HCEC 1CT (cell line): ENCODE data around the gene POLR3A.
"Not testable (repeated sequence)": the region's sequence is repeated elsewhere in the genome, so short reads cannot be mapped to it uniquely, and the experiment has no call there.

ENCODE experiments used
- DNase-seq: peaks from one replicate; pipeline ENCODE4 v3.0.0-alpha.2; 2017

The POLR3A gene

DNA sequence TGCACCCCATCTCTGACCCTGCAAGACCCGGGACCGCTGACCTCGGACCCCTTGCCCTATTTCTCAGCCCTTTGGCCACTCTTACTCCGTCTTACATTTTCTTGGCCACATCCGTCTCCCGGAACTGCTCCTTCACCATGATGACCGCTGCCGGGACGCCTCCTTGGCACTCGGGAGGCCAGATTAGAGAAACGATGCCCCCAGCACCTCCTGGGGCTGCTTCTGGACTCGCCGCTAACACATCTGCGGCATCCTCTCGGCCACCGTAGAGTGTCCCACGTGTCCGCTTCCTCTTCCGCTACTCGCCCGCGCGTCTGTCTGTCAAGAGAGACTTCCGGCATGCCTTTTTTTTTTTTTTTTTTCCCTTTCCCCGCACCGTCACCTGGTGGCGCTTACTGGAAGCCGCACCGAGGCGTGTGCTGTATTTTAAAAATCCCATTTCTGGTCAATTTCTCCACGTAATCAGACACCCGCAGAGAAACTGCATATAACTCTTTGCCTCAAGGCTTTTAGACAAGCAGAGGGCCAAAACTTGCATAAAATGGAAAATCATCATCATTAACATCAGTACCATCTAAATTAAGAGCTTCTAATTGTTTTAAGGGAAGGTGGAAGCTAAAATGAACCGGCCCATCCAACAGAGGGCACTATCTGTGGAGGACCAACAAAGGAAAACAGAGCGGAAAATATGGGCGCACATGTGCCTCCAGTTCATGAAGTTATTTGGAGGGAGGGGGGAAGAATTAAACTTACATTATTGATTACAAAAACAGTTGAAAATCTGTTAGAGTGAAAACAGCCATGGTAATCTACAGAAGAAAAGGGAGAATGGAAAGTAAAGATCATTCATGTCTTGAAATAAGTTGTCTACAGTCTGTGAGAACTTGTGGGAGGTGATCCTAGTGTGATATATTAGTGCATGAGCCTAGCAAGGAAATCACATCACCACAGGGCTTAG, at the start of gene POLR3A:
TSS of gene POLR3A (minus strand) at position 247 of the 958 bp plus-strand sequence. CDS start at position 139, 108 bp downstream.
- peak; percentile 96 for DNase-seq

GRCh38 chr10:78078539-78079330, 49.4 kb upstream of the POLR3A start:
- DNase-seq = no peak

GRCh38 chr10:78075806-78076205, 46.5 kb upstream of the POLR3A start:
- DNase-seq = not testable (repeated sequence)

DNA sequence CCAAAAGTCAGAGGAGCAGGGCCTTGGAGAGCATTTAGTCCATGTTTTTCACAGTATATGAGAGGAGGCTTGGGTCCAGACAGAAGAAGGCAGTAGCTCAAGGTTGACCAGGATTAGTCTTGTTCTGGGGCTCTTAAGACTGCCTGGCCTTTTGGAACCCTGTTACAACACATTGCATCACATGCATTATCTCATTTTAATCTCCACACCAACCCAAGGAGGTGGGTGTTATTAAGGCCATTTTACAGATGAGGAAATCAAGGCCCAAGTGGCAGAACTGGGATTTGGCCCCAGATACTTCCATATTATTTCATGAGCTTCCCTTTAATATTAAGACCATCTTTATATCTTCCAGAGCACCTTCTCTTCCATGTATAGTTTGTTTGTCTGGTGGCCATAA, 43.2 kb upstream of the POLR3A start:
- DNase-seq = no peak

DNA sequence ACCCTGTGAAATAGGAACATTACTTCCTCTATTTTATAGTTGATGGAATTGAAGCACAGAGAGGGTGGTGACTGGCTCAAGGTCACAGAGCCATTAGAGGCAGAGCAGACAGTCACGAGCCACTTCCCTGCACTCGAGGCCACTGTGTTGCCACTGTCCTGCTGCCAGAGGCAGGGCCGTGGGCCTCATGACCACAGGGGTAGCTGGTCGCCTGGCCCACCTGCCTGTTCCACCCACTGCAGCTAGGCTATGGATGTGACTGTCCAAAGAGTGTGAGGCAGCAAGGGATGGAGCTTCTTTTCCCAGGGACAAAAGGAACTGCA, 42.5 kb upstream of the POLR3A start:
- DNase-seq = no peak

- no peak for DNase-seq
Measured at GRCh38 chr10:78071140-78071856, 42.0 kb upstream of the POLR3A start.

- no peak for DNase-seq
Measured at GRCh38 chr10:78070726-78071125, 41.4 kb upstream of the POLR3A start.

- DNase-seq = not testable (repeated sequence)
Measured at GRCh38 chr10:78070064-78070463, 40.7 kb upstream of the POLR3A start.

GRCh38 chr10:78069151-78069550, 39.8 kb upstream of the POLR3A start:
- no peak for DNase-seq

GRCh38 chr10:78066728-78067430, 37.6 kb upstream of the POLR3A start:
- no peak for DNase-seq

DNA sequence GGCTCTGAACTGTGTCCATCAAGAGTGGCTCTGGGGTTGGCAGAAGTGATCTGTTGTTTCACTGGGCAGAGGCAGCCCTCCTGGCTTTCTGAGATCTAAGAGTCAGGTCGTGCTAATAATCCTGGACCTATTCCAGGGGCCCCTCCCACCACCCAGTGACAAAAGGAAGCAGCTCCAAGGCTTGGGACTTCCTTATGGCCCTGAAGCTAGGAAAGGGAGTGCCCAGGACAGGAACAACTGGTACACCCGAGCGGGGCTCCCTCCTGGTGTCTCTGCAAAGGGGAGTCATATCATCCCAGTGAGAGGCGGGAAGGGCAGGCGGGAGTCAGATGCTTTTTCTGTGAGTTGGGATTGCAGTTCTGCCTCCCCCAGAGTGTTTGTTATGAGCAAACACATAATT, 36.7 kb upstream of the POLR3A start:
- no peak for DNase-seq

DNA sequence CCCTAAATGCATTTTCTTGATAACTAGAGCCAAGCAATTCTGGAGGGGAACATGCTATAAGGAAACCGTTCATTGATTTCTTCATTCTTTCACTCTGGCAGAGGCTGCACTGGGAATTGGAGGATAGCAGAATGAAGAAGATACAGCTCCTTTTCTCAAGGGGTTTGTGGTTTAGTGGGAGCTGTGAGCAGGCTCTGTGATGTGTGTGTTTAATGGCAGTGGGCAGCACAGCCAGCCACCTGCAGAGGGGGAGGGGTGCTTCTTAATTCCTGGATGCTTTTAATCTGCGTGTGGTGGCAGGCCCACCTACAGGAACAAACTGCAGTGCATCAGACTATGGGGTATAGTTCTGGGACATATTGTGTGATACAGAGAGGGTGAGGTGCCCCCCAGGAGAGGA, 36.3 kb upstream of the POLR3A start:
- DNase-seq = no peak

DNA sequence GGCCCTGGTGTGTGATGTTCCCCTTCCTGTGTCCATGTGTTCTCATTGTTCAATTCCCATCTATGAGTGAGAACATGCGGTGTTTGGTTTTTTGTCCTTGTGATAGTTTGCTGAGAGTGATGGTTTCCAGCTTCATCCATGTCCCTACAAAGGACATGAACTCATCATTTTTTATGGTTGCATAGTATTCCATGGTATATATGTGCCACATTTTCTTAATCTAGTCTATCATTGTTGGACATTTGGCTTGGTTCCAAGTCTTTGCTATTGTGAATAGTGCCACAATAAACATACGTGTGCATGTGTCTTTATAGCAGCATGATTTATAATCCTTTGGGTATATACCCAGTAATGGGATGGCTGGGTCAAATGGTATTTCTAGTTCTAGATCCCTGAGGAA, 35.6 kb upstream of the POLR3A start:
- not testable (repeated sequence) for DNase-seq

DNA sequence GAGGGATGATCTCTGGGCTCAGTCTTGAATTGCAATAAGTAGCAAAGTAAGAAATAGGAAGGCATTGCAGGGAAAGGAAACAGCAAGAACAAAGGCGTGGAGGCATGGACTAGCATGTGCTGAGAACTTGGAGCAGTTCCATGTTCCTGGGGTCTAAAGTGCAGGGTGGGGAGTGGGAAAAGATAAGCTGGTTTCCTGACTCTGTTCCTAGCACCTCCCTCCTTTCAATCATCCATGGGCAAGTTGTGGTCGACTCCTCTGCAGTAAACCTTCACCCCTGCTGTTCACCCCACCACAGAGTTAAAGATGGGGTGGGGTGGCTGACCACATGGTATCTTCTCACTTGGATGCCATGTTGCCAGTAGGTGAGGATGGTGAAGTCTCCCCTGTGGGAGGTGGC, 33.9 kb upstream of the POLR3A start:
- no peak for DNase-seq

DNA sequence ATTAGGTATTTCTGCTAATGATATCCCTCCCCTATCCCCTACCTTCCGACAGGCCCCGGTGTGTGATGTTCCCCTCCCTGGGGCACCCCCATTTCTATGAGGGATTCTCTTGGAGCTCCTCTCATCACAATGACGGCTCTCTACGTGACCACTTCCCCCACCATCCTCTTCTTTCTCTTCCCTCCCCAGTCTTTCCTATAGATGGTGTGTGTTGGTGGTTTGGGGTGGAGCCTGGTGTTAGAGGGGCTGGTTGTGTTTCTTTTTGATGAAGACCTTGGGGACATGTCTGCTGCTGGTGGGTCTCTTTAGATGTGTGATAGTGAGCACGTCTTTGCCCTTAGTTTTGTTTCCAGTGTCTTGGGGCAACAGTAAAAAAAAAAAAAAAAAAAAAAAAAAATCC, 33.0 kb upstream of the POLR3A start:
- DNase-seq = no peak

DNA sequence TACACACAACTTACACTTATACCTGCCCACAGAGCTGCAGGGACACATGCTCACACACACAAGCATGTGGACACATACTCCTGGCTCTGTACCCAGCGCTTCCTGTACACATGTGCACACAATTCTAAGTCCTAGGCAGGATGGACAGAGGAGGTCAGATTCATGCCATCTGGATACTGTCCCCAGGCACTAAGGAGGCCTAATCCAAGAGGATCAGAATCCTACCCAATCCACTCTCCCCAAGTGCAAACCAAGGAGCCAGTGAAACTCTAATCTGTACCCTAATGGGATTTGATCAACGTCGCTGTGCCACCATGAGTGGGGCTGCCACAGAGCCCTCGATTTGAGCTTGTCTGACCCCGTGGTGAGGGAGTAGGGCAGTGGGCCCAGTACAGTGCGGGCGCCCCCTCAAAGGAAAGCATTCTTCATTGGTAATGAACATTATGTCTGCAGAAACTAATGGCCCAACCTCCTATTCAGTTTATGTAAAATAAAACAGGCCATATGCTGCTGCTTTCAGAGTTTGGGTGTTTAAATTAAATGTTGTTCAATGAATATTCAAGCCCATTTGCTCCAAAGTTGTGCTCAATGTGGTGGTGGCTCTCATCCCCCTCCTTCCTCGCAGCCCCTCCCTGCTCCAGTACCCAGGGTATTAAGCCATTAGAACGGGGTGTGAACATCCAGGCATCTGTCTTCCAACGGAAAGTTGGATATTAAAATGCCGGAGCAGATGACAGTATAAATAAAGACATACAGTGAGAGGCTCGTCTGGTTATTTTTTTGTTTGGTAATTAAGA, 30.8 kb upstream of the POLR3A start:
- no peak for DNase-seq

DNA sequence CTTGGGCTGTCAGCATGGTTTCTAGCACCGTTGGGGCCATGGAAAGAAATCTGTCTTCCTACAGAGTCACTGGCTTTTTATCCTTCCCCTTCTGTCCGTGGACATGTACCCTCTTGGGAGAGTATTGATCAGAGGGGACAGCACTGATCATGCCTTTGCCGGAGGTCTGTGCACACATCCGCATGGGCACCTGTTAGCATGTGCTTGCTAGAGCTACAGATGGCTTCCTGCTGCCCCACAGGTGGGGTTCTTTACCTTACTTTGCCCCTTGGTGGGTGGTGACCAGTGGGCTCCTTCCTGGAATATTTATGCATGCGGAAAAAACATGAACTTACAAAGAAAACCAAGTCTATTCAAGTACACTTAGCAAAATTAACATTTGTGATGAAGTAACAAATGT, 29.2 kb upstream of the POLR3A start:
- DNase-seq = no peak

GRCh38 chr10:78053211-78053868, 24.0 kb upstream of the POLR3A start:
- DNase-seq = peak; percentile 94

DNA sequence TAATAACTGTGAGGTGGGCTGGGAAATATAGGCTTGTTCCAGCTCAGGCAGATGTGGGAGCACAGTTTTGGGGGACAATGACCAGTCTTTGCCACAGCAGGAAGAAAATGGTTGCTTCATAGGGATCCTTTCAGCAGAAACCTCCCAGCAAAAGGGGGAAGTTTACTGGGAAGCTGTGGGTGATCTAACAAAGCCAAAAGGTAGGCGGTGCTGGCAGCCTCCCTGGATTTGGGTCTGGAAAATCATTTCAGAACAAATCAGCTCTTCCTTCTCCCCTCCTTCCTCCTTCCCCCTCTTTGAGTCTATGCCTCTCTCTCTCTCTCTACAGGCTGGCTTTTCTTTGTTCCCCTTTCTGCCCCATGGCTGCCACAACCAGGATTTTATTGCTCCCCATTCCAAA, 20.5 kb upstream of the POLR3A start:
- DNase-seq = no peak

GRCh38 chr10:78047314-78047891, 18.1 kb upstream of the POLR3A start:
- peak; percentile 65 for DNase-seq

DNA sequence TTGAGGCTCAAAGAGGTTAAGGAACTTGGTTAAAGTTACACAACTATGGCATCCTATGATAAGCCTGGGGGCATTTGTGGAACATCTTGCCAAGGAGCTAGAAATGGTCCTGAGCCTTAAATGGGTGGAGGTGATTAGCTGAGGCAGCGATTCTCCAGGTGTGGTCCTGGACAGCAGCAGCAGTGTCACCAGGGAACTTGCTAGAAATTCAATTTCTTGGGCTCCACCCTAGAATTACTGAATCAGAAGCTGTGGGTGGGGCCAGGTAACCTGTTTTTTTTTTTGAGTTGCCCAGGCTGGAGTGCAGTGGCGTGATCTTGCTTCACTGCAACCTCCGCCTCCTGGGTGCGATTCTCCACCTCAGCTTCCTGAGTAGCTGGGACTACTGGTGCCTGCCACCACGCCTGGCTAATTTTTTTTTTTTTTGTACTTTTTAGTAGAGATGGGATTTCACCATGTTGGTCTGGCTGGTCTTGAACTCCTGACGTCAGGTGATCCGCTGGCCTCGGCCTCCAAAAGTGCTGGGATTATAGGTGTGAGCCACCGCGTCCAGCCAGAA, 17.5 kb upstream of the POLR3A start:
- DNase-seq = no peak
